Stimulated activated naive CD4-positive, alpha-beta T cell (primary cell): Measurements from ENCODE around the gene C17orf50.

Experiments used
- DNase-seq, 6 experiments: peaks; one replicate each; lab custom pipeline; 2025; lab: John Stamatoyannopoulos, UW

C17orf50 gene

GRCh38 chr17:35788477-35789368 lies 28.0 kb downstream of the C17orf50 start:
- no peak for DNase-seq

GRCh38 chr17:35790841-35791240 lies 30.2 kb downstream of the C17orf50 start:
- DNase-seq = no peak

- DNase-seq = no peak
These were observed 31.1 kb downstream of the C17orf50 start for GRCh38 chr17:35791681-35792350.

- DNase-seq = no peak
These were observed 32.6 kb downstream of the C17orf50 start for GRCh38 chr17:35793257-35793656.

GRCh38 chr17:35795007-35795870 lies 34.6 kb downstream of the C17orf50 start, which contains the start of gene MMP28:
MMP28 (minus strand) TSS chr17:35795641; CDS start chr17:35795377, 264 bp downstream.
- peak; percentile 8 to 67 (median 40) for DNase-seq

- no peak for DNase-seq
These were observed 35.2 kb downstream of the C17orf50 start for GRCh38 chr17:35795871-35796265.

- DNase-seq = no peak
These were observed 36.3 kb downstream of the C17orf50 start for GRCh38 chr17:35796942-35797341.

GRCh38 chr17:35797370-35797769 lies 36.7 kb downstream of the C17orf50 start:
- DNase-seq = no peak

- DNase-seq = no peak
These were observed 37.2 kb downstream of the C17orf50 start for GRCh38 chr17:35797918-35798317.

- DNase-seq = no peak
These were observed 39.3 kb downstream of the C17orf50 start for GRCh38 chr17:35799942-35800341.

GRCh38 chr17:35801583-35802224 lies 41.0 kb downstream of the C17orf50 start:
- DNase-seq = peak in 3 of 6 experiments; percentile 26 to 36 (median 35)

GRCh38 chr17:35804658-35805192 lies 44.0 kb downstream of the C17orf50 start:
- peak in 5 of 6 experiments; percentile 23 to 75 (median 57) for DNase-seq

GRCh38 chr17:35807371-35808144 lies 46.9 kb downstream of the C17orf50 start:
- no peak for DNase-seq

GRCh38 chr17:35808240-35808961 lies 47.7 kb downstream of the C17orf50 start:
- DNase-seq = no peak

- peak; percentile 91 to 96 (median 95) for DNase-seq
These were observed 48.5 kb downstream of the C17orf50 start, which contains the start of gene TAF15 for GRCh38 chr17:35808962-35809854. TAF15 (plus strand) TSS chr17:35809484; CDS start chr17:35809570, 86 bp downstream.

GRCh38 chr17:35809855-35810461 lies 49.3 kb downstream of the C17orf50 start:
- no peak for DNase-seq

- DNase-seq = no peak
These were observed 51.1 kb downstream of the C17orf50 start for GRCh38 chr17:35811759-35812158.

GRCh38 chr17:35812456-35812855 lies 51.8 kb downstream of the C17orf50 start:
- DNase-seq = no peak
